HG03520 (cell line): ENCODE results near the gene ASB1.
"Not testable (repeated sequence)": the region's sequence is repeated elsewhere in the genome, so short reads cannot be mapped to it uniquely, and the experiment has no call there.

Source experiments
- ATAC-seq: cut with Tn5 transposase; IDR thresholded peaks from one replicate; pipeline ENCODE4 v1.9.1; 2021; ENCODE audit warnings: mild to moderate bottlenecking, moderate library complexity; ENCODE audit not compliant: unreplicated experiment

The ASB1 gene

GRCh38 chr2:238441262-238442114 is 14.8 kb downstream of the ASB1 start:
- no peak for ATAC-seq

GRCh38 chr2:238442257-238442656 is 15.5 kb downstream of the ASB1 start:
- ATAC-seq = not testable (repeated sequence)

GRCh38 chr2:238444242-238444641 is 17.5 kb downstream of the ASB1 start:
- ATAC-seq = no peak

GRCh38 chr2:238445409-238446190 is 18.9 kb downstream of the ASB1 start:
- no peak for ATAC-seq

- no peak for ATAC-seq
Measured at GRCh38 chr2:238446371-238446770, 19.6 kb downstream of the ASB1 start.

GRCh38 chr2:238448031-238448955 is 21.6 kb downstream of the ASB1 start:
- ATAC-seq = no peak

- ATAC-seq = no peak
Measured at GRCh38 chr2:238449241-238449640, 22.5 kb downstream of the ASB1 start.

- ATAC-seq = no peak
Measured at GRCh38 chr2:238449909-238450417, 23.2 kb downstream of the ASB1 start.

GRCh38 chr2:238450440-238450861 is 23.7 kb downstream of the ASB1 start:
- no peak for ATAC-seq

GRCh38 chr2:238453842-238454241 is 27.1 kb downstream of the ASB1 start:
- ATAC-seq = no peak

GRCh38 chr2:238456449-238456848 is 29.7 kb downstream of the ASB1 start:
- ATAC-seq = no peak

- no peak for ATAC-seq
Measured at GRCh38 chr2:238456970-238457926, 30.5 kb downstream of the ASB1 start.

GRCh38 chr2:238457927-238458324 is 31.2 kb downstream of the ASB1 start:
- ATAC-seq = no peak

- no peak for ATAC-seq
Measured at GRCh38 chr2:238458651-238459050, 31.9 kb downstream of the ASB1 start.

GRCh38 chr2:238459081-238459629 is 32.4 kb downstream of the ASB1 start:
- ATAC-seq = no peak

GRCh38 chr2:238461051-238461450 is 34.3 kb downstream of the ASB1 start:
- no peak for ATAC-seq

- no peak for ATAC-seq
Measured at GRCh38 chr2:238461491-238461890, 34.8 kb downstream of the ASB1 start.

- no peak for ATAC-seq
Measured at GRCh38 chr2:238461916-238462315, 35.2 kb downstream of the ASB1 start.

GRCh38 chr2:238462782-238463396 is 36.2 kb downstream of the ASB1 start:
- ATAC-seq = no peak
